Upper lobe of right lung (tissue), 1 donor: Measurements from ENCODE around the gene CC2D1A. TPM values are rescaled to one million over a fixed set of nuclear protein-coding genes. Genes with fewer than 3 reads are reported as not detected.

ENCODE experiments used
- ATAC-seq: fragments of 200-7000 bp; cut with Tn5 transposase; one replicate; pipeline ENCODE4 v1.9.1; 2020; ENCODE audit warnings: mild to moderate bottlenecking, moderate library complexity
- DNase-seq: peaks from one replicate; pipeline ENCODE4 v3.0.0-alpha.2; 2020
- H3K27ac ChIP-seq: fragments of 200-600 bp; one replicate; pipeline ENCODE4 v1.8.0; 2022
- H3K27me3 ChIP-seq: fragments of 200-600 bp; one replicate; pipeline ENCODE4 v1.8.0; 2022; ENCODE audit warnings: mild to moderate bottlenecking
- H3K36me3 ChIP-seq: fragments of 200-600 bp; one replicate; pipeline ENCODE4 v1.8.0; 2022
- H3K4me1 ChIP-seq: fragments of 200-600 bp; one replicate; pipeline ENCODE4 v1.8.0; 2022
- H3K4me3 ChIP-seq: fragments of 200-600 bp; one replicate; pipeline ENCODE4 v1.8.0; 2022; ENCODE audit warnings: mild to moderate bottlenecking
- H3K9me3 ChIP-seq: fragments of 200-600 bp; one replicate; pipeline ENCODE4 v1.8.0; 2022
- intact Hi-C: fragments of 100-400 bp; cut with DNase I; formaldehyde crosslinking; loops from one replicate; pipeline ENCODE4 v1.11.0; 2022
- total RNA-seq: library from RNA; stranded (reverse); fragmentation: NEBNext Ultra II Directional; extraction: Animal tissue kit (Norgen Biotek cat#: 25700); gene quantifications from one replicate; pipeline ENCODE4 v1.2.1, GENCODE V29; 2021
- TF ChIP-seq, protein P1 (sequence below): fragments of 200-600 bp; IDR thresholded peaks from one replicate; pipeline ENCODE4 v1.8.0; 2022; ENCODE audit warnings: antibody characterized with exemption
- donor health status: DM: no; HTN: yes; CAD: no; lungs with severe emphysema.

The CC2D1A gene
- total RNA-seq, 1 donor from 2014 or later = 28.9 TPM

GRCh38 chr19:13929340-13929739 lies 23.3 kb downstream of the CC2D1A start:
- Histone ChIP-seq H3K4me1 (peaks cover 3% of the 10 kb centered on the region), H3K9me3 (no peaks in the 10 kb centered on the region), H3K4me3 (no peak overlapping the region), H3K27me3 (no peaks in the 10 kb centered on the region), H3K27ac (no peak overlapping the region), H3K36me3 (peaks cover 22% of the 10 kb centered on the region)
- TF ChIP-seq, protein P1, sequence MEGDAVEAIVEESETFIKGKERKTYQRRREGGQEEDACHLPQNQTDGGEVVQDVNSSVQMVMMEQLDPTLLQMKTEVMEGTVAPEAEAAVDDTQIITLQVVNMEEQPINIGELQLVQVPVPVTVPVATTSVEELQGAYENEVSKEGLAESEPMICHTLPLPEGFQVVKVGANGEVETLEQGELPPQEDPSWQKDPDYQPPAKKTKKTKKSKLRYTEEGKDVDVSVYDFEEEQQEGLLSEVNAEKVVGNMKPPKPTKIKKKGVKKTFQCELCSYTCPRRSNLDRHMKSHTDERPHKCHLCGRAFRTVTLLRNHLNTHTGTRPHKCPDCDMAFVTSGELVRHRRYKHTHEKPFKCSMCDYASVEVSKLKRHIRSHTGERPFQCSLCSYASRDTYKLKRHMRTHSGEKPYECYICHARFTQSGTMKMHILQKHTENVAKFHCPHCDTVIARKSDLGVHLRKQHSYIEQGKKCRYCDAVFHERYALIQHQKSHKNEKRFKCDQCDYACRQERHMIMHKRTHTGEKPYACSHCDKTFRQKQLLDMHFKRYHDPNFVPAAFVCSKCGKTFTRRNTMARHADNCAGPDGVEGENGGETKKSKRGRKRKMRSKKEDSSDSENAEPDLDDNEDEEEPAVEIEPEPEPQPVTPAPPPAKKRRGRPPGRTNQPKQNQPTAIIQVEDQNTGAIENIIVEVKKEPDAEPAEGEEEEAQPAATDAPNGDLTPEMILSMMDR = no peak
- DNase-seq = no peak
- intact Hi-C loops = no loop called here
- no peak for ATAC-seq

GRCh38 chr19:13929956-13930355 lies 24.0 kb downstream of the CC2D1A start:
- DNase-seq (no peak), ATAC-seq (no peak)
- Histone ChIP-seq H3K27me3 (no peaks in the 10 kb centered on the region), H3K4me1 (peaks cover 3% of the 10 kb centered on the region), H3K27ac (no peak overlapping the region), H3K4me3 (no peak overlapping the region), H3K9me3 (no peaks in the 10 kb centered on the region), H3K36me3 (peaks cover 16% of the 10 kb centered on the region)
- TF ChIP-seq, protein P1 = no peak
- intact Hi-C loops = no loop called here

DNA sequence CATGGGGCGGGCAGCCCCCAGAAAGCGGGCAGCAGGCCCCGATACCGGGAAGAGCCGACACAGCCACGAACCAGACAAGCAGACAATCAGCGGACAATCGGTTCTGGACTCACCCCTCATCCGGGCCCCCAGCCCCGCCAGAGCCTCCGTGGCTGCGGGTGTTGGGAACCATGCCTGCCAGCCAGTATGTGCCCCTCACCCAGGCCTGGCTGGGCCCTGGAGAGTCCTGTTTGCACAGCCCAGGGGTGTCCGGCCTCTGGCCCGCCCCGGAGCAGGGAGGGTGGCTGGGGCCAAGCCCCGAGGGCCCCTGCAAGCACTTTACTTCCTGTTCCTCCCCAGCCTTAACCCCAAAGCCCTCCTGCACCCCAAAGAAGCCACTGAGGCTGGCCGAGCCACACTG lies 24.4 kb downstream of the CC2D1A start:
- DNase-seq (no peak), ATAC-seq (no peak)
- no peaks in the 10 kb centered on the region for H3K9me3 ChIP-seq
- no peak overlapping the region for H3K4me3 ChIP-seq
- intact Hi-C loops = no loop called here
- no peaks in the 10 kb centered on the region for H3K27me3 ChIP-seq
- peaks cover 3% of the 10 kb centered on the region for H3K4me1 ChIP-seq
- peaks cover 14% of the 10 kb centered on the region for H3K36me3 ChIP-seq
- TF ChIP-seq, protein P1 = no peak
- no peak overlapping the region for H3K27ac ChIP-seq

GRCh38 chr19:13931391-13932148 lies 25.6 kb downstream of the CC2D1A start:
- TF ChIP-seq, protein P1 = no peak
- no peak for ATAC-seq

DNA sequence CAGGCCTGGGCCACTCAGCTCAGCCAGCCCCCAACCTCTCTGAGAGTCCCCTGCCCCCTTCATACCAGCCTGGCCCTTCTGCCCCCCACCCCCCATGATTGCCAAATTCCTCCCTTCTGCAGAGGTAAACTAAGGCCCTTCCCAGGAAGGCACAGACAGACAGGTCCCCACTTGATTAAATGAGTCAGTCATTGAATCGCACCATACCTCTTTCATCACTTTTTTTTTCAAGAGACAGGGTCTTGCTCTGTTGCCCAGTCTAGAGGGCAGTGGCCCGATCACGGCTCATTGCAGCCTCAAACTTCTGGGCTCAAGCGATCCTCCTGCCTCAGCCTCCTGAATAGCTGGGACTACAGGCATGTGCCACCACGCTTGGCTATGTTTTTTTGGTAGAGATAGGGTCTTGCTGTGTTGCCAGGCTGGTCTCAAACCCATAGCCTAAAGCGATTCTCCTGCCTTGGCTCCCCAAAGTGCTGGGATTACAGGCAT lies 26.2 kb downstream of the CC2D1A start:
- TF ChIP-seq, protein P1 = no peak
- no peaks in the 10 kb centered on the region for H3K27me3 ChIP-seq
- H3K27ac ChIP-seq = no peak overlapping the region
- H3K36me3 ChIP-seq = peaks cover 4% of the 10 kb centered on the region
- H3K9me3 ChIP-seq = no peaks in the 10 kb centered on the region
- intact Hi-C loops = no loop called here
- H3K4me3 ChIP-seq = no peak overlapping the region
- ATAC-seq (no peak), DNase-seq (no peak)
- no peaks in the 10 kb centered on the region for H3K4me1 ChIP-seq

More at GRCh38 chr19:13931391-13932148, 25.6 kb downstream of the CC2D1A start:
- H3K4me3 ChIP-seq = no peak overlapping the region
- H3K36me3 ChIP-seq = peaks cover 8% of the 10 kb centered on the region
- H3K27ac ChIP-seq = no peak overlapping the region
- H3K4me1 ChIP-seq = no peaks in the 10 kb centered on the region
- DNase-seq = no peak
- H3K9me3 ChIP-seq = no peaks in the 10 kb centered on the region
- no peaks in the 10 kb centered on the region for H3K27me3 ChIP-seq
- intact Hi-C loops = no loop called here
